ENCODE data around the gene UBTD1.

DNA sequence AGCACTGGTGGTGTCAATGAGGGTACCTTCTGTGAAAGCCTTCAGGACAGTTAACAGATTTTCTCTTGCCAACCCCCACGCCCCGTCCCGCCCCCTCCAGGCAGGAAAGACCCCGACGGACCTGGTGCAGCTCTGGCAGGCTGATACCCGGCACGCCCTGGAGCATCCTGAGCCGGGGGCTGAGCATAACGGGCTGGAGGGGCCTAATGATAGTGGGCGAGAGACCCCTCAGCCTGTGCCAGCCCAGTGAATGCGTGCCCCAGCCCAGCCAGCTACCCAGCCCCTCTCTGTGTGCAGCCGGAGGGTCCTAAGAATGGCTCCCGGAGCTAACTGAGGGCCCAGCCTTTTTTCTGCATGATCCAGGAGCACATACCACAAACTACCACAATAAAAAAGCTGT lies 84.8 kb downstream of the UBTD1 start:
- TF ChIP-seq, protein P1, sequence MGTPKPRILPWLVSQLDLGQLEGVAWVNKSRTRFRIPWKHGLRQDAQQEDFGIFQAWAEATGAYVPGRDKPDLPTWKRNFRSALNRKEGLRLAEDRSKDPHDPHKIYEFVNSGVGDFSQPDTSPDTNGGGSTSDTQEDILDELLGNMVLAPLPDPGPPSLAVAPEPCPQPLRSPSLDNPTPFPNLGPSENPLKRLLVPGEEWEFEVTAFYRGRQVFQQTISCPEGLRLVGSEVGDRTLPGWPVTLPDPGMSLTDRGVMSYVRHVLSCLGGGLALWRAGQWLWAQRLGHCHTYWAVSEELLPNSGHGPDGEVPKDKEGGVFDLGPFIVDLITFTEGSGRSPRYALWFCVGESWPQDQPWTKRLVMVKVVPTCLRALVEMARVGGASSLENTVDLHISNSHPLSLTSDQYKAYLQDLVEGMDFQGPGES (IDR thresholded peaks at IDR 0.05), result no peak
- TF ChIP-seq POU2F2 (IDR thresholded peaks at IDR 0.05; ENCODE audit: borderline replicate concordance, low read depth, low read length), result no peak
- TF ChIP-seq IKZF1 (conservative IDR thresholded peaks at IDR 0.05), result no peak
- no peak for TF ChIP-seq MXI1 (IDR thresholded peaks at IDR 0.05; ENCODE audit: low read depth, low read length)
- TF ChIP-seq EZH2 (IDR thresholded peaks at IDR 0.05; ENCODE audit: borderline replicate concordance, control insufficient read depth, low read depth, low read length), result no peak
- TF ChIP-seq, protein P2, sequence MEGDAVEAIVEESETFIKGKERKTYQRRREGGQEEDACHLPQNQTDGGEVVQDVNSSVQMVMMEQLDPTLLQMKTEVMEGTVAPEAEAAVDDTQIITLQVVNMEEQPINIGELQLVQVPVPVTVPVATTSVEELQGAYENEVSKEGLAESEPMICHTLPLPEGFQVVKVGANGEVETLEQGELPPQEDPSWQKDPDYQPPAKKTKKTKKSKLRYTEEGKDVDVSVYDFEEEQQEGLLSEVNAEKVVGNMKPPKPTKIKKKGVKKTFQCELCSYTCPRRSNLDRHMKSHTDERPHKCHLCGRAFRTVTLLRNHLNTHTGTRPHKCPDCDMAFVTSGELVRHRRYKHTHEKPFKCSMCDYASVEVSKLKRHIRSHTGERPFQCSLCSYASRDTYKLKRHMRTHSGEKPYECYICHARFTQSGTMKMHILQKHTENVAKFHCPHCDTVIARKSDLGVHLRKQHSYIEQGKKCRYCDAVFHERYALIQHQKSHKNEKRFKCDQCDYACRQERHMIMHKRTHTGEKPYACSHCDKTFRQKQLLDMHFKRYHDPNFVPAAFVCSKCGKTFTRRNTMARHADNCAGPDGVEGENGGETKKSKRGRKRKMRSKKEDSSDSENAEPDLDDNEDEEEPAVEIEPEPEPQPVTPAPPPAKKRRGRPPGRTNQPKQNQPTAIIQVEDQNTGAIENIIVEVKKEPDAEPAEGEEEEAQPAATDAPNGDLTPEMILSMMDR (IDR thresholded peaks at IDR 0.05 in 2 of 3, conservative IDR thresholded peaks at IDR 0.05 in 1 of 3; ENCODE audit: control insufficient read depth in 2 of 3, extremely low read depth in 1 of 3, insufficient read depth in 1 of 3, low read depth in 3 of 3, low read length in 3 of 3), result no peak
- no peak for TF ChIP-seq BCL11A (IDR thresholded peaks at IDR 0.05; ENCODE audit: low read depth, low read length)
- TF ChIP-seq, protein P3, sequence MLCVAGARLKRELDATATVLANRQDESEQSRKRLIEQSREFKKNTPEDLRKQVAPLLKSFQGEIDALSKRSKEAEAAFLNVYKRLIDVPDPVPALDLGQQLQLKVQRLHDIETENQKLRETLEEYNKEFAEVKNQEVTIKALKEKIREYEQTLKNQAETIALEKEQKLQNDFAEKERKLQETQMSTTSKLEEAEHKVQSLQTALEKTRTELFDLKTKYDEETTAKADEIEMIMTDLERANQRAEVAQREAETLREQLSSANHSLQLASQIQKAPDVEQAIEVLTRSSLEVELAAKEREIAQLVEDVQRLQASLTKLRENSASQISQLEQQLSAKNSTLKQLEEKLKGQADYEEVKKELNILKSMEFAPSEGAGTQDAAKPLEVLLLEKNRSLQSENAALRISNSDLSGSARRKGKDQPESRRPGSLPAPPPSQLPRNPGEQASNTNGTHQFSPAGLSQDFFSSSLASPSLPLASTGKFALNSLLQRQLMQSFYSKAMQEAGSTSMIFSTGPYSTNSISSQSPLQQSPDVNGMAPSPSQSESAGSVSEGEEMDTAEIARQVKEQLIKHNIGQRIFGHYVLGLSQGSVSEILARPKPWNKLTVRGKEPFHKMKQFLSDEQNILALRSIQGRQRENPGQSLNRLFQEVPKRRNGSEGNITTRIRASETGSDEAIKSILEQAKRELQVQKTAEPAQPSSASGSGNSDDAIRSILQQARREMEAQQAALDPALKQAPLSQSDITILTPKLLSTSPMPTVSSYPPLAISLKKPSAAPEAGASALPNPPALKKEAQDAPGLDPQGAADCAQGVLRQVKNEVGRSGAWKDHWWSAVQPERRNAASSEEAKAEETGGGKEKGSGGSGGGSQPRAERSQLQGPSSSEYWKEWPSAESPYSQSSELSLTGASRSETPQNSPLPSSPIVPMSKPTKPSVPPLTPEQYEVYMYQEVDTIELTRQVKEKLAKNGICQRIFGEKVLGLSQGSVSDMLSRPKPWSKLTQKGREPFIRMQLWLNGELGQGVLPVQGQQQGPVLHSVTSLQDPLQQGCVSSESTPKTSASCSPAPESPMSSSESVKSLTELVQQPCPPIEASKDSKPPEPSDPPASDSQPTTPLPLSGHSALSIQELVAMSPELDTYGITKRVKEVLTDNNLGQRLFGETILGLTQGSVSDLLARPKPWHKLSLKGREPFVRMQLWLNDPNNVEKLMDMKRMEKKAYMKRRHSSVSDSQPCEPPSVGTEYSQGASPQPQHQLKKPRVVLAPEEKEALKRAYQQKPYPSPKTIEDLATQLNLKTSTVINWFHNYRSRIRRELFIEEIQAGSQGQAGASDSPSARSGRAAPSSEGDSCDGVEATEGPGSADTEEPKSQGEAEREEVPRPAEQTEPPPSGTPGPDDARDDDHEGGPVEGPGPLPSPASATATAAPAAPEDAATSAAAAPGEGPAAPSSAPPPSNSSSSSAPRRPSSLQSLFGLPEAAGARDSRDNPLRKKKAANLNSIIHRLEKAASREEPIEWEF (IDR thresholded peaks at IDR 0.05; ENCODE audit: insufficient replicate concordance, low read depth, low read length), result no peak
- TF ChIP-seq RFX5 (IDR thresholded peaks at IDR 0.05; ENCODE audit: low read depth, low read length), result no peak

Data from GM12878 (cell line).